ENCODE measurements around the gene TFAP2A. TPM values are rescaled to one million over a fixed set of nuclear protein-coding genes. Genes with fewer than 3 reads are reported as not detected.

The TFAP2A gene
- polyA plus RNA-seq, 3 donors = not detected

DNA sequence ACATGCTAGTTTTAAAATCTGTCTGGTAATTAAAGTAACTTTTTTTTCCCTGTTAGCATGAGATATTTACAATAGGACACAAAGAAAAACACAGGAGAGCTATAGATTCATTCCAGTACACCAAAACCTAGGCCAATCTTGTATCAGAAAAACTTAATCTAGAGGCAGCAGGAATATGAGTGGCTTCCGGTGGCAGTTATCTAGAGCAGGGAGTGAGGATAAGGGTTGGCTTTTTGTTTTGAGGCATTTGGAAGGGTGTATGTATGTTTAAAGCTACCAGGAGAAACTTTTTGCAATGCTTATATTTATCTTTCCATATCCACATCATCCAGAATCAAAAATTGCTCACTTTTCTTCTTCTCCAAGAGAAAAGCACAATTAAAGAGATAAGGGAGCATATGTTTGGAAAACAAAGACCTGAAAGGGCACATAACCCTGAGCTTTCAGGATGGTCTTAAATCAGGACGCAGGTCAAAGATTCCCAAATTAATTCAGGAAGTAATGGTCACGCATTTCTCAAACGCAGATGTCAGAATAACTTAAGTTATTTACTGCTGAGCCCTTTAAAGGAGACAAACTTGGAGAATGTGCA is 13.1 kb downstream of the TFAP2A start:
- intact Hi-C loops (cut with micrococcal nuclease) = no loop called here
- Mint-ChIP-seq H3K27ac (no peak overlapping the region), H3K4me1 (peaks cover 14% of the 10 kb centered on the region), H3K4me3 (peak overlapping the region in 1 of 2 donors; percentile 87), H3K36me3 (peaks cover 10 to 12% of the 10 kb centered on the region in 2 donors), H3K9me3 (peaks cover 24 to 81% (median 56%) of the 10 kb centered on the region in 7 donors), H3K27me3 (ENCODE audit: low read depth in 3 of 3) (peaks cover 95 to 97% (median 95%) of the 10 kb centered on the region in 3 donors)
- TF ChIP-seq, protein P1, sequence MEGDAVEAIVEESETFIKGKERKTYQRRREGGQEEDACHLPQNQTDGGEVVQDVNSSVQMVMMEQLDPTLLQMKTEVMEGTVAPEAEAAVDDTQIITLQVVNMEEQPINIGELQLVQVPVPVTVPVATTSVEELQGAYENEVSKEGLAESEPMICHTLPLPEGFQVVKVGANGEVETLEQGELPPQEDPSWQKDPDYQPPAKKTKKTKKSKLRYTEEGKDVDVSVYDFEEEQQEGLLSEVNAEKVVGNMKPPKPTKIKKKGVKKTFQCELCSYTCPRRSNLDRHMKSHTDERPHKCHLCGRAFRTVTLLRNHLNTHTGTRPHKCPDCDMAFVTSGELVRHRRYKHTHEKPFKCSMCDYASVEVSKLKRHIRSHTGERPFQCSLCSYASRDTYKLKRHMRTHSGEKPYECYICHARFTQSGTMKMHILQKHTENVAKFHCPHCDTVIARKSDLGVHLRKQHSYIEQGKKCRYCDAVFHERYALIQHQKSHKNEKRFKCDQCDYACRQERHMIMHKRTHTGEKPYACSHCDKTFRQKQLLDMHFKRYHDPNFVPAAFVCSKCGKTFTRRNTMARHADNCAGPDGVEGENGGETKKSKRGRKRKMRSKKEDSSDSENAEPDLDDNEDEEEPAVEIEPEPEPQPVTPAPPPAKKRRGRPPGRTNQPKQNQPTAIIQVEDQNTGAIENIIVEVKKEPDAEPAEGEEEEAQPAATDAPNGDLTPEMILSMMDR (IDR thresholded peaks at IDR 0.05) = no peak
- Histone ChIP-seq H3K4me2 (replicated peaks; ENCODE audit: extremely low read depth, low read length, poor library complexity, severe bottlenecking) (no peak overlapping the region), H2AFZ (ENCODE audit: insufficient read depth, low read depth, low read length, poor library complexity, severe bottlenecking) (no peak overlapping the region), H3K79me2 (ENCODE audit: insufficient read depth, low read length) (no peaks in the 10 kb centered on the region), H4K20me1 (ENCODE audit: insufficient read depth, low read length) (no peaks in the 10 kb centered on the region), H3K9me3 (replicated peaks in 1 of 2; ENCODE audit: control insufficient read depth in 1 of 2, insufficient read depth in 1 of 2, low read length in 2 of 2) (peaks cover 17 to 78% of the 10 kb centered on the region in 2 donors), H3K36me3 (replicated peaks in 1 of 2; ENCODE audit: control insufficient read depth in 1 of 2, insufficient read depth in 2 of 2, low read length in 2 of 2) (no peaks in the 10 kb centered on the region), H3K27me3 (ENCODE audit: control insufficient read depth in 2 of 2, insufficient read depth in 2 of 2, low read length in 2 of 2) (peaks cover 87 to 96% of the 10 kb centered on the region in 2 donors), H3K4me3 (replicated peaks in 1 of 3; ENCODE audit: low read depth in 2 of 3, low read length in 3 of 3) (no peak overlapping the region), H3K9ac (ENCODE audit: insufficient read depth, low read length, poor library complexity, severe bottlenecking) (no peak overlapping the region), H3K27ac (ENCODE audit: low read depth in 1 of 2, low read length in 2 of 2) (no peak overlapping the region), H3K4me1 (ENCODE audit: control insufficient read depth in 1 of 2, insufficient read depth in 2 of 2, low read length in 2 of 2) (peaks cover 13 to 16% of the 10 kb centered on the region in 2 donors)
- WGBS (ENCODE audit: insufficient coverage) = 55% methylated on average over 2 of the region's 4 CpGs
- no peak for DNase-seq

DNA sequence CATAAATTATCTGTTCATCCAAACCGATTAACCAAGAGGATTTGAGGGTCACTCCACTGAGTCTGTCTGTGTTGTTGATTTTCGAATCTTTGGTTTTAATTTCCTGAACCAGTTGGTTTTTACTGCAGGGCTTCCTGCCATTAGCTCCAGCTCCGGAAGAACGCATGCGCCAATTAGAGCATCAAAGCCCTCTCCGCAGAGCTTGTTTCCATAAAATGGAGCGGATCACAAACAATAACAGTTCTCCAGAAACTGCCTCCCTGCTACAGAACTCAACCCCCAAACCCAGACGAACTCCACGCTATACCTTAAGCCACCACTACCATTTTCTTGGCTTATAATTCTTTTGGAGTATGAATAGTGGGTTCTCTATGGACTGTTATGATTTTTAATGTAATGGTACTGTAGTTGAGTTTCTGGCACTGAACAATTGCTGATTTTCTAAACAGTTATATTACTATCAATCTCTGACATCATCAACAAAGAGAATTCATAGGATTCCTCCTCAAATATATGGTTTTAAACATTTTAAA is 13.8 kb downstream of the TFAP2A start:
- peaks cover 10 to 12% of the 10 kb centered on the region in 2 donors for H3K36me3 Mint-ChIP-seq
- H3K4me1 Mint-ChIP-seq = peaks cover 14% of the 10 kb centered on the region
- Histone ChIP-seq H3K36me3 (replicated peaks in 1 of 2; ENCODE audit: control insufficient read depth in 1 of 2, insufficient read depth in 2 of 2, low read length in 2 of 2) (no peaks in the 10 kb centered on the region), H3K4me2 (replicated peaks; ENCODE audit: extremely low read depth, low read length, poor library complexity, severe bottlenecking) (no peak overlapping the region), H3K27me3 (ENCODE audit: control insufficient read depth in 2 of 2, insufficient read depth in 2 of 2, low read length in 2 of 2) (peaks cover 86 to 96% of the 10 kb centered on the region in 2 donors), H3K4me1 (ENCODE audit: control insufficient read depth in 1 of 2, insufficient read depth in 2 of 2, low read length in 2 of 2) (peaks cover 13 to 16% of the 10 kb centered on the region in 2 donors), H3K79me2 (ENCODE audit: insufficient read depth, low read length) (no peaks in the 10 kb centered on the region), H3K4me3 (replicated peaks in 1 of 3; ENCODE audit: low read depth in 2 of 3, low read length in 3 of 3) (no peak overlapping the region), H3K27ac (ENCODE audit: low read depth in 1 of 2, low read length in 2 of 2) (no peak overlapping the region), H3K9ac (ENCODE audit: insufficient read depth, low read length, poor library complexity, severe bottlenecking) (no peak overlapping the region), H3K9me3 (replicated peaks in 1 of 2; ENCODE audit: control insufficient read depth in 1 of 2, insufficient read depth in 1 of 2, low read length in 2 of 2) (peaks cover 17 to 72% of the 10 kb centered on the region in 2 donors), H2AFZ (ENCODE audit: insufficient read depth, low read depth, low read length, poor library complexity, severe bottlenecking) (no peak overlapping the region), H4K20me1 (ENCODE audit: insufficient read depth, low read length) (no peaks in the 10 kb centered on the region)
- H3K27ac Mint-ChIP-seq = no peak overlapping the region
- H3K27me3 Mint-ChIP-seq (ENCODE audit: low read depth in 3 of 3) = peaks cover 92 to 96% (median 93%) of the 10 kb centered on the region in 3 donors
- intact Hi-C loops (cut with micrococcal nuclease) = no loop called here
- peak overlapping the region in 1 of 2 donors; percentile 62 for H3K4me3 Mint-ChIP-seq
- no peak for DNase-seq
- H3K9me3 Mint-ChIP-seq = peaks cover 23 to 76% (median 55%) of the 10 kb centered on the region in 7 donors
- WGBS (ENCODE audit: insufficient coverage) = 21% methylated on average over 5 of the region's 9 CpGs
- TF ChIP-seq, protein P1 (IDR thresholded peaks at IDR 0.05) = no peak
